ENCODE measurements around the gene PPARD.
A peak's percentile ranks its signal among the peaks of the same experiment; 100 is the strongest.

PPARD gene

GRCh38 chr6:35469751-35470662 is 127.6 kb downstream of the PPARD start:
- DNase-seq (ENCODE audit: low spot score in 2 of 2) = no peak
- Mint-ChIP-seq H3K4me1 (peaks cover 38% of the 10 kb centered on the region), H3K9me3 (no peaks in the 10 kb centered on the region), H3K4me3 (peak overlapping the region; percentile 98), H3K36me3 (ENCODE audit: insufficient read depth) (peaks cover 44% of the 10 kb centered on the region), H3K27ac (ENCODE audit: low read depth) (peak overlapping the region; percentile 96), H3K27me3 (no peaks in the 10 kb centered on the region)
- no peak for ATAC-seq (replicated peaks; ENCODE audit: extremely low read depth, poor library complexity, severe bottlenecking)

DNA sequence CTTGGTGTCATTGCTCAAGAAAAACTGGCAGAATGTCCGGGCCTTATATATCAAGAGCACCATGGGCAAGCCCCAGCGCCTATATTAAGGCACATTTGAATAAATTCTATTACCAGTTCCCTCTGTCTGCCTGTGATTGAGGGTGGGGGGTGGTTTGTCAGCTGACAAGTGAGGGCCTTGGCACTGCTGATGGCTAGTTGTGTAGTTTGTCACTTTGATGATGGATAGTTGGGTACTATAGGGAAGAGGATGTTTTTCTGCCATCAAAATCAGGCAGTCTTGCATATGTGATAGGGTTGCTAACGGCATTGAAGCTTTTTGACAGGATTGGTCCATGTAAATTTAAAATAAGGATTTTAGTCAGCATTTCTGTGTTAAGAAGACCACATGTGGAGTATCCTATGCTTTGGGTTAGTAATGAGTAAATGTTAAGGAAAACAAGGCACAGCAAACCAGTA is 128.3 kb downstream of the PPARD start:
- Mint-ChIP-seq H3K36me3 (ENCODE audit: insufficient read depth) (peaks cover 46% of the 10 kb centered on the region), H3K9me3 (no peaks in the 10 kb centered on the region), H3K27me3 (no peaks in the 10 kb centered on the region), H3K4me3 (peak overlapping the region; percentile 98), H3K27ac (ENCODE audit: low read depth) (peak overlapping the region; percentile 96), H3K4me1 (peaks cover 38% of the 10 kb centered on the region)
- ATAC-seq (replicated peaks; ENCODE audit: extremely low read depth, poor library complexity, severe bottlenecking) (no peak), DNase-seq (ENCODE audit: low spot score in 2 of 2) (no peak)

- DNase-seq (ENCODE audit: low spot score in 2 of 2) = no peak
- H3K4me3 Mint-ChIP-seq = no peak overlapping the region
- no peaks in the 10 kb centered on the region for H3K27me3 Mint-ChIP-seq
- peaks cover 46% of the 10 kb centered on the region for H3K36me3 Mint-ChIP-seq (ENCODE audit: insufficient read depth)
- H3K27ac Mint-ChIP-seq (ENCODE audit: low read depth) = no peak overlapping the region
- no peak for ATAC-seq (replicated peaks; ENCODE audit: extremely low read depth, poor library complexity, severe bottlenecking)
- H3K4me1 Mint-ChIP-seq = peaks cover 38% of the 10 kb centered on the region
- H3K9me3 Mint-ChIP-seq = no peaks in the 10 kb centered on the region
Observed at GRCh38 chr6:35471836-35472345, 129.5 kb downstream of the PPARD start.

DNA sequence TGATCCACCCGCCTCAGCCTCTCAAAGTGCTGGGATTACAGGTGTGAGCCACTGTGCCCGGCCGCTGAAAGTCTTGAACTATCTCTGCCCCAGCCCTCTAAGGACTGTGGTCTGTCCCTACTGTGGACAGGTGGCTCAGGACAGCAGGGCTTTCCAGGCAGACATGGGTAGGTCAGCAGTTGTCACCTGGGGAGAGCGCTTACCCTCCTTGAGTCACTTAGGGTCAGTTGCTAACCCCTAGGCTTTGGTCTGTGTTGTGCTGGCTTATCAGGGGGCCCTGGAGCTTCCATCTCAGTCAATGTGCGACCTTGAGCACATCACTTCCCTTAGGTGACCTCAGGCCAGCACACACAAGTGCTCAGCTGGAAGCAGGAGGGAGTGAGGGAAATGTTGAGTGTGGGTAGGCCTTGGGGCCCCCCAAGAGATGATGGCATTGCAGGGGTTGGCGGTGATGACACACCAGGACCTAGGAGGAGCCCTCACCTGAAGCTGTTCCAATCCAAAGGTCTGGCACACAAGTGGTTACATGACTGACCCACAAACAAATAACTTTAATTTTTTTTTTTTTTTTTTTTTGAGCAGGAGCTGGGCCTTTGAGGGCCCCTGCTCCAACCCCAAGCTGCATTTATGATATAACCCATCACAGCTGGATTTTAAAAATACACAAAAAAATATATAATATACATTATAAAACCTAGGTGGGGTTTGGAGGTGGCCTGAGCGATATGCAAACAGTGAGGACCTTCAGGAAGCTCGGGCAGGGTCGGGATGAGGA is 130.9 kb downstream of the PPARD start:
- DNase-seq (ENCODE audit: low spot score in 2 of 2) (no peak), ATAC-seq (replicated peaks; ENCODE audit: extremely low read depth, poor library complexity, severe bottlenecking) (no peak)
- Mint-ChIP-seq H3K27me3 (no peaks in the 10 kb centered on the region), H3K9me3 (no peaks in the 10 kb centered on the region), H3K27ac (ENCODE audit: low read depth) (no peak overlapping the region), H3K4me1 (peaks cover 28% of the 10 kb centered on the region), H3K4me3 (no peak overlapping the region), H3K36me3 (ENCODE audit: insufficient read depth) (peaks cover 41% of the 10 kb centered on the region)

DNA sequence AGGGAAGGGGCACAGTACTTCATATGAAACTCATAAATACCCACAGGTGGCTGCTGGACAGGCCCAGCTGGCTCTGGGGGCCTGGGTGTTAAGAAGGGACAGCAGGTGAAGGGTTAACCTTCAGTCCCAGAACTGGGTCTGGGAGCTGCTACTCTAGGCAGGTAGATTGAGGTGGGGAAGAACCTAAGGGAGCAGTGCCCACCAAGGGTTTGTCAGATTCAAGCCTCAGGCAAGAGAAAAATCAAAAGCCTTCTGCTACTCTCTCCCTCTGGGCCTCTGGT is 131.4 kb downstream of the PPARD start:
- Mint-ChIP-seq H3K27ac (ENCODE audit: low read depth) (peak overlapping the region; percentile 61), H3K9me3 (no peaks in the 10 kb centered on the region), H3K36me3 (ENCODE audit: insufficient read depth) (peaks cover 36% of the 10 kb centered on the region), H3K4me1 (peaks cover 22% of the 10 kb centered on the region), H3K27me3 (no peaks in the 10 kb centered on the region), H3K4me3 (no peak overlapping the region)
- no peak for DNase-seq (ENCODE audit: low spot score in 2 of 2)
- no peak for ATAC-seq (replicated peaks; ENCODE audit: extremely low read depth, poor library complexity, severe bottlenecking)

DNA sequence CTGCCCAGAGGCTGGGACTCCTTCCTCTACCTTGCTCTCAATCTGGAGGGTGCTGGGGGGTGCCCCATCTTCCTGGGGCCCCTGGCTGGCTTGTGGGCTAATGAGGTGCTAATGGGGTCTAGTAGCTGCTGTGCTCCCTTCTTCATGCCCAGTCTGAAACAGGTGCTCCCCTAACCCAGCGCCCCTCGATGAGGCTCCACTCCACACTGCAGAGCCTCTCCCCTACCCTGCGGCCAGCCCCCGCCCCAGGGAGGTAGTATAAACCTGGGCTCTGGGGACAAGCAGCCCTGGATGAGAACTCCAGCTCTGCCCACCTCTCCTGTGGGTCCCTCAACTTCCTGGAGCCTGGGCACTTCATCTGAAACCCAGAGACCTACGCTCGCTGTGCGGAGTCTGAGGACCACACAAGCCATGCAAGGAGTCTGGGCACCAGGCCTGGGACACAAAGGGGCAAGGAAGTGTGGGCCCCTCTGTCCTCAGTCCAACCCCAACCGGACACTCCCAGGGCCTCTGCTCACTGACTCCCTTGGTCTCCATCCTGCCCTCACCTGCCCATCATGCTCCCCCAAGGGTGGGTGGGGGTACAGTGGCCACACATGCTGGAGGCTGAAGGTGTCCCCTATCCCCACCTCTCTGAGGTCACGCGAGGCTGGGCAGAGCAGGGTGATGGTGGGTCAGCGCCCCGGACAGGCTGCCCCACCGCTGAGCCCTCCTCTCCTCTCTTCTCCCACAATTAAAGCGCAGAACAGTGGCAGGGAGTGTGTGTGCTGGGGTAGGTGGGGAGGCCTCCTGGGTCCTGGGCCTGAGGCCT is 132.0 kb downstream of the PPARD start:
- no peak for DNase-seq (ENCODE audit: low spot score in 2 of 2)
- H3K27me3 Mint-ChIP-seq = no peaks in the 10 kb centered on the region
- no peak overlapping the region for H3K4me3 Mint-ChIP-seq
- ATAC-seq (replicated peaks; ENCODE audit: extremely low read depth, poor library complexity, severe bottlenecking) = no peak
- H3K9me3 Mint-ChIP-seq = no peaks in the 10 kb centered on the region
- peaks cover 32% of the 10 kb centered on the region for H3K36me3 Mint-ChIP-seq (ENCODE audit: insufficient read depth)
- H3K27ac Mint-ChIP-seq (ENCODE audit: low read depth) = peak overlapping the region; percentile 61
- H3K4me1 Mint-ChIP-seq = peaks cover 17% of the 10 kb centered on the region

GRCh38 chr6:35474942-35475570 is 132.7 kb downstream of the PPARD start:
- ATAC-seq (replicated peaks; ENCODE audit: extremely low read depth, poor library complexity, severe bottlenecking) (no peak), DNase-seq (ENCODE audit: low spot score in 2 of 2) (no peak)
- H3K4me1 Mint-ChIP-seq = peaks cover 10% of the 10 kb centered on the region
- no peak overlapping the region for H3K4me3 Mint-ChIP-seq
- peaks cover 26% of the 10 kb centered on the region for H3K36me3 Mint-ChIP-seq (ENCODE audit: insufficient read depth)
- peak overlapping the region; percentile 61 for H3K27ac Mint-ChIP-seq (ENCODE audit: low read depth)
- H3K9me3 Mint-ChIP-seq = no peaks in the 10 kb centered on the region
- H3K27me3 Mint-ChIP-seq = no peaks in the 10 kb centered on the region

GRCh38 chr6:35475573-35475972 is 133.2 kb downstream of the PPARD start:
- no peaks in the 10 kb centered on the region for H3K9me3 Mint-ChIP-seq
- no peak for ATAC-seq (replicated peaks; ENCODE audit: extremely low read depth, poor library complexity, severe bottlenecking)
- no peak overlapping the region for H3K4me3 Mint-ChIP-seq
- H3K36me3 Mint-ChIP-seq (ENCODE audit: insufficient read depth) = peaks cover 20% of the 10 kb centered on the region
- H3K27me3 Mint-ChIP-seq = no peaks in the 10 kb centered on the region
- H3K4me1 Mint-ChIP-seq = peaks cover 5% of the 10 kb centered on the region
- no peak for DNase-seq (ENCODE audit: low spot score in 2 of 2)
- no peak overlapping the region for H3K27ac Mint-ChIP-seq (ENCODE audit: low read depth)

GRCh38 chr6:35476004-35476403 is 133.6 kb downstream of the PPARD start:
- DNase-seq (ENCODE audit: low spot score in 2 of 2) = no peak
- no peak for ATAC-seq (replicated peaks; ENCODE audit: extremely low read depth, poor library complexity, severe bottlenecking)
- H3K36me3 Mint-ChIP-seq (ENCODE audit: insufficient read depth) = peaks cover 18% of the 10 kb centered on the region
- no peak overlapping the region for H3K4me3 Mint-ChIP-seq
- H3K27ac Mint-ChIP-seq (ENCODE audit: low read depth) = no peak overlapping the region
- peaks cover under 1% of the 10 kb centered on the region for H3K4me1 Mint-ChIP-seq
- no peaks in the 10 kb centered on the region for H3K9me3 Mint-ChIP-seq
- no peaks in the 10 kb centered on the region for H3K27me3 Mint-ChIP-seq

DNA sequence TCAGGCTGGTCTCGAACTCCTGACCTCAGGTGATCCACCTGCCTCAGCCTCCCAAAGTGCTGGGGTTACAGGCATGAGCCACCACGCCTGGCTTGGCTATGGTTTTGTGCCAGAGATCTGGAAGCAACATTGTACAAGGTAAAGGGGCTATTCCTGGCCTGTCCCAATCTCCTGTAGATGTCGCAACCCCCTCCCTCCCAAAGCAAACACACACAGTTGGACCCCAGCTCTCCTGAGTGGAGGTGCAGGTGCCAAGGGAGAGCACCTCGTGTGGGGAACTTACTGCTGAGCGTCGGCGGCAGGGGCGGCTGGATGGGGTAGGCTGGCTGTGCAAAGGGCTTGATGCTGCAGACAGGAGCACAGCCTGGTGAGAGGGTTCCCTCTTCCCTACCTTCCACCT is 134.7 kb downstream of the PPARD start:
- no peak overlapping the region for H3K27ac Mint-ChIP-seq (ENCODE audit: low read depth)
- DNase-seq (ENCODE audit: low spot score in 2 of 2) (no peak), ATAC-seq (replicated peaks; ENCODE audit: extremely low read depth, poor library complexity, severe bottlenecking) (no peak)
- H3K27me3 Mint-ChIP-seq = no peaks in the 10 kb centered on the region
- no peak overlapping the region for H3K4me3 Mint-ChIP-seq
- peaks cover 10% of the 10 kb centered on the region for H3K36me3 Mint-ChIP-seq (ENCODE audit: insufficient read depth)
- H3K9me3 Mint-ChIP-seq = no peaks in the 10 kb centered on the region
- H3K4me1 Mint-ChIP-seq = no peaks in the 10 kb centered on the region

All from central memory CD8-positive, alpha-beta T cell (primary cell).